Measurements from ENCODE around the gene FRMD4A. TPM values are rescaled to one million over a fixed set of nuclear protein-coding genes. Genes with fewer than 3 reads are reported as not detected.

The FRMD4A gene
- total RNA-seq, 1 experiment from 2014 or later, result 18.3 TPM

DNA sequence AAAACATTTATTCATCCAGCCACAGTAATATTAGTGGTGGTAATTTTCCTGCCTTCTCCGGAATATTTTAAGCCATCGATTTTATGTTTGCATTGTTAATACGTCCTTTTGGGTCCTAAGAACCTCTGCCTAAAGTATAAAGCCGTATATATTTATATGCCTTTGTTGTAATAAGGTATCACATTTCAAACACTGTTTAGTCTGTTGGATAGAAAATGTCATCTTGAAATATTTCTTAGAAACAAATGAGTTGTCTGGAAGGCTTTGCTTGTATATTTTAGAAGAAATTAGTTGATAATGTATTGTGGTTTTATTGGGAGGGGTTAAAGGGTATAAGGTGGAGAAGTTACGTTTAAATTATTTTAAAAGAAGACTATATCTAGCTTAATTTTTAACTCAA lies 732.8 kb downstream of the FRMD4A start:
- Histone ChIP-seq H3F3A (ENCODE audit: insufficient read depth, low read depth) (no peaks in the 10 kb centered on the region), H4K20me1 (ENCODE audit: insufficient read depth) (no peaks in the 10 kb centered on the region), H3K4me2 (no peak overlapping the region), H3K27ac (no peak overlapping the region), H3K9me2 (ENCODE audit: insufficient read depth) (no peaks in the 10 kb centered on the region), H2AFZ (no peak overlapping the region), H3K36me3 (ENCODE audit: low read depth) (no peaks in the 10 kb centered on the region; the same call in 1 of the 2 replicates), H3K4me3 (no peak overlapping the region), H3K79me2 (ENCODE audit: low read depth) (no peaks in the 10 kb centered on the region), H3K27me3 (ENCODE audit: insufficient read depth, low read depth) (no peaks in the 10 kb centered on the region), H3K4me1 (replicated peaks; ENCODE audit: insufficient read depth) (no peaks in the 10 kb centered on the region), H3K9me3 (ENCODE audit: insufficient read depth, low read depth) (no peaks in the 10 kb centered on the region)
- TF ChIP-seq, protein P1, sequence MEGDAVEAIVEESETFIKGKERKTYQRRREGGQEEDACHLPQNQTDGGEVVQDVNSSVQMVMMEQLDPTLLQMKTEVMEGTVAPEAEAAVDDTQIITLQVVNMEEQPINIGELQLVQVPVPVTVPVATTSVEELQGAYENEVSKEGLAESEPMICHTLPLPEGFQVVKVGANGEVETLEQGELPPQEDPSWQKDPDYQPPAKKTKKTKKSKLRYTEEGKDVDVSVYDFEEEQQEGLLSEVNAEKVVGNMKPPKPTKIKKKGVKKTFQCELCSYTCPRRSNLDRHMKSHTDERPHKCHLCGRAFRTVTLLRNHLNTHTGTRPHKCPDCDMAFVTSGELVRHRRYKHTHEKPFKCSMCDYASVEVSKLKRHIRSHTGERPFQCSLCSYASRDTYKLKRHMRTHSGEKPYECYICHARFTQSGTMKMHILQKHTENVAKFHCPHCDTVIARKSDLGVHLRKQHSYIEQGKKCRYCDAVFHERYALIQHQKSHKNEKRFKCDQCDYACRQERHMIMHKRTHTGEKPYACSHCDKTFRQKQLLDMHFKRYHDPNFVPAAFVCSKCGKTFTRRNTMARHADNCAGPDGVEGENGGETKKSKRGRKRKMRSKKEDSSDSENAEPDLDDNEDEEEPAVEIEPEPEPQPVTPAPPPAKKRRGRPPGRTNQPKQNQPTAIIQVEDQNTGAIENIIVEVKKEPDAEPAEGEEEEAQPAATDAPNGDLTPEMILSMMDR (conservative IDR thresholded peaks at IDR 0.05), result no peak
- TF ChIP-seq EZH2 (IDR thresholded peaks at IDR 0.05; ENCODE audit: low read depth), result no peak
- POLR2A ChIA-PET (ENCODE audit: unreplicated experiment), result no interaction called here
- no TSS peak for BruUV-seq (replicated peaks)
- DNase-seq, result no peak
- CTCF ChIA-PET, result no interaction called here
- intact Hi-C loops (cut with micrococcal nuclease; ENCODE audit: unreplicated experiment), result no loop called here

DNA sequence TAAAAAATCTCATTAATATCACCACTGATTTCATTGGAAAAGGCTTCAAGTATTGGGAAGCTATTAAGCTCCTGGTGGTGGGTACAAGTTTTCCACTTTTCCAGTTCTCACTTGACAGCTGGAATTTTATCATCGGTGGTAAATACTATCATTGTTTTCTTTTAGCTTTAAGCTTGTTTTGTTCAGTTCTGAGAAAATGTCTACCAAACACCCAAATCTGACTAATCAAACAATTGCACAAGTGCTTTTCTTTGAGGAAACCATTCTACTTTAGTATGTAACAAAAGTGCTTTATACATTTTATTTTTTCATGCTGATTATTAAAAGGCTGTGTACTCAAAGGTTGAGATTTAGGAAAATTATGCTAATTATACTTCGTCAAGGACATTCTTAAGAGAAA lies 736.1 kb downstream of the FRMD4A start:
- Histone ChIP-seq H3K9me2 (ENCODE audit: insufficient read depth) (no peaks in the 10 kb centered on the region), H3K4me3 (no peak overlapping the region), H4K20me1 (ENCODE audit: insufficient read depth) (no peaks in the 10 kb centered on the region), H3K27ac (no peak overlapping the region), H3K27me3 (ENCODE audit: insufficient read depth, low read depth) (no peaks in the 10 kb centered on the region), H3K9me3 (ENCODE audit: insufficient read depth, low read depth) (no peaks in the 10 kb centered on the region), H2AFZ (no peak overlapping the region), H3K4me1 (replicated peaks; ENCODE audit: insufficient read depth) (no peaks in the 10 kb centered on the region), H3F3A (ENCODE audit: insufficient read depth, low read depth) (no peaks in the 10 kb centered on the region), H3K4me2 (no peak overlapping the region), H3K79me2 (ENCODE audit: low read depth) (no peaks in the 10 kb centered on the region), H3K36me3 (ENCODE audit: low read depth) (no peaks in the 10 kb centered on the region; the same call in 1 of the 2 replicates)
- no TSS peak for BruUV-seq (replicated peaks)
- ChIA-PET CTCF (no interaction called here), POLR2A (ENCODE audit: unreplicated experiment) (no interaction called here)
- TF ChIP-seq, protein P1 (conservative IDR thresholded peaks at IDR 0.05), result no peak
- no peak for TF ChIP-seq EZH2 (IDR thresholded peaks at IDR 0.05; ENCODE audit: low read depth)
- intact Hi-C loops (cut with micrococcal nuclease; ENCODE audit: unreplicated experiment), result no loop called here
- DNase-seq, result no peak
